ENCODE measurements around the gene REEP1.

Gene REEP1

DNA sequence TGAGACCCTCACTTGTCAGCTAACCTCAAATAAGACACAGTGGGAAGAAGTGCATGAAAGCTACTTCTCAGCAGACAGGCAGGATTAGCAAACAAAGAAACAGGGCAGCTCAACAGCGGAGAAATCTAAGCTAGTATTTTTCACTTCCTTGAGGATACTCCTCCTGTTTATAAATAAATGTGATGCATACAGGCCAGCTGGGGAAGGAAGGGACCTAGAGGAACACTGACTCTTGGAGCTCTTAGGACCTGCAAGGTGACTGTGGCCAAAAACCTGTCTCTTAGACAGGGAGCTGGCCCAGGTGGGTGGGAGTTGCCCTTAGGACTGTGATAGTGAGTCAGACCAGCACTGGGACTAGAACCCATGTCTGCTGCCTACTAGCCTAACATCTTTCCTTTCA, 4.8 kb downstream of the REEP1 start:
- no peak overlapping the region for H3K4me3 ChIP-seq (ENCODE audit: insufficient read length, low read depth)
- no peaks in the 10 kb centered on the region for H3K9me3 ChIP-seq (ENCODE audit: insufficient read depth, low read length)
- DNase-seq (ENCODE audit: low read depth, low spot score): no peak
- H3K36me3 ChIP-seq (ENCODE audit: insufficient read depth, insufficient read length, low read length): no peaks in the 10 kb centered on the region
- peaks cover 20% of the 10 kb centered on the region for H3K27me3 ChIP-seq (ENCODE audit: insufficient read depth, insufficient read length)
- TF ChIP-seq ZNF274 (IDR thresholded peaks at IDR 0.05; ENCODE audit: low read depth, low read length) (no peak), YY1 (IDR thresholded peaks at IDR 0.05; ENCODE audit: insufficient read depth, insufficient read length) (no peak), SUZ12 (IDR thresholded peaks at IDR 0.05; ENCODE audit: extremely low read depth, insufficient read depth, insufficient read length) (no peak)
- no peak overlapping the region for H3K9ac ChIP-seq (ENCODE audit: insufficient read length, low read depth)
- peaks cover 5% of the 10 kb centered on the region for H3K4me1 ChIP-seq (ENCODE audit: insufficient read depth, insufficient read length)

- no peak overlapping the region for H3K9ac ChIP-seq (ENCODE audit: insufficient read length, low read depth)
- H3K9me3 ChIP-seq (ENCODE audit: insufficient read depth, low read length): no peaks in the 10 kb centered on the region
- H3K4me3 ChIP-seq (ENCODE audit: insufficient read length, low read depth): no peak overlapping the region
- DNase-seq (ENCODE audit: low read depth, low spot score): no peak
- no peaks in the 10 kb centered on the region for H3K36me3 ChIP-seq (ENCODE audit: insufficient read depth, insufficient read length, low read length)
- H3K27me3 ChIP-seq (ENCODE audit: insufficient read depth, insufficient read length): peaks cover 12% of the 10 kb centered on the region
- TF ChIP-seq ZNF274 (IDR thresholded peaks at IDR 0.05; ENCODE audit: low read depth, low read length) (no peak), SUZ12 (IDR thresholded peaks at IDR 0.05; ENCODE audit: extremely low read depth, insufficient read depth, insufficient read length) (no peak), YY1 (IDR thresholded peaks at IDR 0.05; ENCODE audit: insufficient read depth, insufficient read length) (no peak)
- H3K4me1 ChIP-seq (ENCODE audit: insufficient read depth, insufficient read length): peaks cover 5% of the 10 kb centered on the region
Measured at GRCh38 chr2:86331384-86331783, 6.0 kb downstream of the REEP1 start.

DNA sequence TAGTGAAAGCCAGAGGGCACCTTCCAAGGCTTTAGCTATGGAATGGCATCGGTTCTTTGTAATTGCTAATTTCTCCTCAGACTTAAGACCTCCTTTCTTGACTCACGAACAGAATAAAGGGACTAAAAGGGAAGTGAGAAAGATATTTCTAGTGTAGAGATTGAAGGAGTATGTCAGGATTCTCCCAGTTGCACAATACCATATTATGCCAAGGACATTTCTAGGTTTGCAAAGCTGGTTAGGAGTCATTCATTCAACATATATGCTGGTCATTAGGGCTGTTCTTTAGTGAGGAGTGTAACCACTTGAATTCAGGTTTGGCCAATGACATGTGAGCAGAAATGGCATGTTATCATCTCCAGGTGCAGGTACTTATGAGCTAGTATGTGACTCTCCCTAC, 7.4 kb downstream of the REEP1 start:
- Histone ChIP-seq H3K4me3 (ENCODE audit: insufficient read length, low read depth) (no peak overlapping the region), H3K27me3 (ENCODE audit: insufficient read depth, insufficient read length) (peaks cover under 1% of the 10 kb centered on the region), H3K4me1 (ENCODE audit: insufficient read depth, insufficient read length) (no peaks in the 10 kb centered on the region), H3K9me3 (ENCODE audit: insufficient read depth, low read length) (no peaks in the 10 kb centered on the region), H3K9ac (ENCODE audit: insufficient read length, low read depth) (no peak overlapping the region), H3K36me3 (ENCODE audit: insufficient read depth, insufficient read length, low read length) (no peaks in the 10 kb centered on the region)
- no peak for DNase-seq (ENCODE audit: low read depth, low spot score)
- TF ChIP-seq ZNF274 (IDR thresholded peaks at IDR 0.05; ENCODE audit: low read depth, low read length) (no peak), SUZ12 (IDR thresholded peaks at IDR 0.05; ENCODE audit: extremely low read depth, insufficient read depth, insufficient read length) (no peak), YY1 (IDR thresholded peaks at IDR 0.05; ENCODE audit: insufficient read depth, insufficient read length) (no peak)

GRCh38 chr2:86323273-86324021, 14.0 kb downstream of the REEP1 start:
- TF ChIP-seq YY1 (IDR thresholded peaks at IDR 0.05; ENCODE audit: insufficient read depth, insufficient read length) (no peak), SUZ12 (IDR thresholded peaks at IDR 0.05; ENCODE audit: extremely low read depth, insufficient read depth, insufficient read length) (no peak), ZNF274 (IDR thresholded peaks at IDR 0.05; ENCODE audit: low read depth, low read length) (no peak)
- Histone ChIP-seq H3K4me1 (ENCODE audit: insufficient read depth, insufficient read length) (peaks cover 5% of the 10 kb centered on the region), H3K27me3 (ENCODE audit: insufficient read depth, insufficient read length) (no peaks in the 10 kb centered on the region), H3K4me3 (ENCODE audit: insufficient read length, low read depth) (no peak overlapping the region), H3K9ac (ENCODE audit: insufficient read length, low read depth) (no peak overlapping the region), H3K36me3 (ENCODE audit: insufficient read depth, insufficient read length, low read length) (no peaks in the 10 kb centered on the region), H3K9me3 (ENCODE audit: insufficient read depth, low read length) (no peaks in the 10 kb centered on the region)
- no peak for DNase-seq (ENCODE audit: low read depth, low spot score)

GRCh38 chr2:86319700-86320580, 17.5 kb downstream of the REEP1 start:
- H3K4me1 ChIP-seq (ENCODE audit: insufficient read depth, insufficient read length): peaks cover 5% of the 10 kb centered on the region
- TF ChIP-seq YY1 (IDR thresholded peaks at IDR 0.05; ENCODE audit: insufficient read depth, insufficient read length): no peak
- no peak for TF ChIP-seq ZNF274 (IDR thresholded peaks at IDR 0.05; ENCODE audit: low read depth, low read length)
- TF ChIP-seq SUZ12 (IDR thresholded peaks at IDR 0.05; ENCODE audit: extremely low read depth, insufficient read depth, insufficient read length): no peak

GRCh38 chr2:86315084-86315483, 22.3 kb downstream of the REEP1 start:
- H3K9me3 ChIP-seq (ENCODE audit: insufficient read depth, low read length): no peaks in the 10 kb centered on the region
- H3K4me3 ChIP-seq (ENCODE audit: insufficient read length, low read depth): no peak overlapping the region
- H3K4me1 ChIP-seq (ENCODE audit: insufficient read depth, insufficient read length): no peaks in the 10 kb centered on the region
- no peak for TF ChIP-seq ZNF274 (IDR thresholded peaks at IDR 0.05; ENCODE audit: low read depth, low read length)
- TF ChIP-seq SUZ12 (IDR thresholded peaks at IDR 0.05; ENCODE audit: extremely low read depth, insufficient read depth, insufficient read length): no peak
- TF ChIP-seq YY1 (IDR thresholded peaks at IDR 0.05; ENCODE audit: insufficient read depth, insufficient read length): no peak
- no peaks in the 10 kb centered on the region for H3K27me3 ChIP-seq (ENCODE audit: insufficient read depth, insufficient read length)
- no peaks in the 10 kb centered on the region for H3K36me3 ChIP-seq (ENCODE audit: insufficient read depth, insufficient read length, low read length)
- no peak overlapping the region for H3K9ac ChIP-seq (ENCODE audit: insufficient read length, low read depth)
- DNase-seq (ENCODE audit: low read depth, low spot score): no peak

More at GRCh38 chr2:86319700-86320580, 17.5 kb downstream of the REEP1 start:
- no peaks in the 10 kb centered on the region for H3K27me3 ChIP-seq (ENCODE audit: insufficient read depth, insufficient read length)
- no peak overlapping the region for H3K9ac ChIP-seq (ENCODE audit: insufficient read length, low read depth)
- DNase-seq (ENCODE audit: low read depth, low spot score): no peak
- no peaks in the 10 kb centered on the region for H3K36me3 ChIP-seq (ENCODE audit: insufficient read depth, insufficient read length, low read length)
- no peaks in the 10 kb centered on the region for H3K9me3 ChIP-seq (ENCODE audit: insufficient read depth, low read length)
- no peak overlapping the region for H3K4me3 ChIP-seq (ENCODE audit: insufficient read length, low read depth)

GRCh38 chr2:86314125-86314524, 23.3 kb downstream of the REEP1 start:
- H3K27me3 ChIP-seq (ENCODE audit: insufficient read depth, insufficient read length): no peaks in the 10 kb centered on the region
- H3K9me3 ChIP-seq (ENCODE audit: insufficient read depth, low read length): no peaks in the 10 kb centered on the region
- DNase-seq (ENCODE audit: low read depth, low spot score): no peak
- H3K36me3 ChIP-seq (ENCODE audit: insufficient read depth, insufficient read length, low read length): no peaks in the 10 kb centered on the region
- no peak for TF ChIP-seq YY1 (IDR thresholded peaks at IDR 0.05; ENCODE audit: insufficient read depth, insufficient read length)
- TF ChIP-seq ZNF274 (IDR thresholded peaks at IDR 0.05; ENCODE audit: low read depth, low read length): no peak
- TF ChIP-seq SUZ12 (IDR thresholded peaks at IDR 0.05; ENCODE audit: extremely low read depth, insufficient read depth, insufficient read length): no peak
- H3K4me1 ChIP-seq (ENCODE audit: insufficient read depth, insufficient read length): no peaks in the 10 kb centered on the region
- no peak overlapping the region for H3K4me3 ChIP-seq (ENCODE audit: insufficient read length, low read depth)
- H3K9ac ChIP-seq (ENCODE audit: insufficient read length, low read depth): no peak overlapping the region
